Mesenchymal stem cell (in vitro differentiated cells and primary cell): ENCODE results near the gene RRP1.

Experiments used
- DNase-seq: peaks from one replicate; pipeline ENCODE4 v3.0.0-alpha.2; 2013
- H2AFZ ChIP-seq: one replicate; pipeline ENCODE4 v1.6.1; 2013; ENCODE audit warnings: low read depth, mild to moderate bottlenecking, control low read depth, inconsistent platforms, low read length, moderate library complexity
- H2AK5ac ChIP-seq: 2 replicates; pipeline ENCODE4 v1.6.1; 2013; ENCODE audit warnings: low read length, moderate library complexity, mild to moderate bottlenecking, inconsistent platforms; ENCODE audit not compliant: severe bottlenecking
- H2BK120ac ChIP-seq: one replicate; pipeline ENCODE4 v1.6.1; 2013; ENCODE audit warnings: low read depth, mild to moderate bottlenecking, inconsistent platforms, low read length, moderate library complexity
- H2BK12ac ChIP-seq, 2 experiments: one replicate each; pipeline ENCODE4 v1.6.1; 2013; ENCODE audit warnings: inconsistent platforms in 2 of 2, low read length in 2 of 2, mild to moderate bottlenecking in 2 of 2, moderate library complexity in 2 of 2, control low read depth in 1 of 2
- H2BK15ac ChIP-seq: one replicate; pipeline ENCODE4 v1.6.1; 2013; ENCODE audit warnings: mild to moderate bottlenecking, low read depth, inconsistent platforms; ENCODE audit not compliant: poor library complexity, severe bottlenecking
- H2BK5ac ChIP-seq: 2 replicates; pipeline ENCODE4 v1.6.1; 2013; ENCODE audit warnings: low read depth, mild to moderate bottlenecking, low read length, control low read depth, inconsistent platforms; ENCODE audit not compliant: poor library complexity, severe bottlenecking
- H3K14ac ChIP-seq, 2 experiments: one replicate each; pipeline ENCODE4 v1.6.1; 2013; ENCODE audit warnings: inconsistent platforms in 2 of 2, low read length in 2 of 2, control low read depth in 1 of 2, mild to moderate bottlenecking in 1 of 2, moderate library complexity in 1 of 2
- H3K18ac ChIP-seq, 2 experiments: one replicate each; pipeline ENCODE4 v1.6.1; 2013; ENCODE audit warnings: inconsistent platforms in 2 of 2, low read length in 2 of 2, control low read depth in 1 of 2, low read depth in 1 of 2, mild to moderate bottlenecking in 1 of 2
- H3K23ac ChIP-seq, 2 experiments: one replicate each; pipeline ENCODE4 v1.6.1; 2013; ENCODE audit warnings: inconsistent platforms in 2 of 2, low read length in 2 of 2, mild to moderate bottlenecking in 2 of 2, moderate library complexity in 2 of 2, control low read depth in 1 of 2
- H3K27ac ChIP-seq: 2 replicates; pipeline ENCODE4 v1.5.1; 2013; ENCODE audit warnings: mild to moderate bottlenecking, moderate library complexity, low read length, control low read depth, inconsistent platforms; ENCODE audit not compliant: poor library complexity, severe bottlenecking
- H3K27me3 ChIP-seq, 2 experiments: 2 replicates each; pipeline versions ENCODE4 v1.6.1 to v1.7.0; 2013; ENCODE audit warnings: low read length in 2 of 2, mild to moderate bottlenecking in 2 of 2, moderate library complexity in 2 of 2, control low read depth in 1 of 2, inconsistent platforms in 1 of 2; ENCODE audit not compliant: control insufficient read depth in 1 of 2, insufficient read depth in 1 of 2
- H3K36me3 ChIP-seq, 2 experiments: 2 replicates each; pipeline versions ENCODE4 v1.6.1 to v1.7.0; 2013; ENCODE audit warnings: low read length in 2 of 2, control low read depth in 1 of 2, inconsistent platforms in 1 of 2, low read depth in 1 of 2, mild to moderate bottlenecking in 1 of 2; ENCODE audit not compliant: insufficient read depth in 2 of 2, control insufficient read depth in 1 of 2
- H3K4ac ChIP-seq, 2 experiments: one replicate each; pipeline ENCODE4 v1.6.1; 2013; ENCODE audit warnings: inconsistent platforms in 2 of 2, low read length in 2 of 2, mild to moderate bottlenecking in 2 of 2, moderate library complexity in 2 of 2, control low read depth in 1 of 2, low read depth in 1 of 2
- H3K4me1 ChIP-seq: 2 replicates; pipeline ENCODE4 v1.6.1; 2013; ENCODE audit warnings: low read depth, low read length, control low read depth; ENCODE audit not compliant: control insufficient read depth, insufficient read depth
- H3K4me2 ChIP-seq: 2 replicates; pipeline ENCODE4 v1.6.1; 2013; ENCODE audit warnings: low read length, mild to moderate bottlenecking, inconsistent platforms; ENCODE audit not compliant: poor library complexity, severe bottlenecking
- H3K4me3 ChIP-seq, 2 experiments: 2 replicates each; pipeline versions ENCODE4 v1.5.1 to v1.7.0; 2013; ENCODE audit warnings: low read length in 2 of 2, mild to moderate bottlenecking in 2 of 2, control low read depth in 1 of 2, low read depth in 1 of 2; ENCODE audit not compliant: insufficient read depth in 1 of 2
- H3K79me1 ChIP-seq: replicated peaks from 2 replicates; pipeline ENCODE4 v1.6.1; 2013; ENCODE audit warnings: mild to moderate bottlenecking, control low read depth, low read length, inconsistent platforms; ENCODE audit not compliant: poor library complexity, severe bottlenecking
- H3K9ac ChIP-seq: 2 replicates; pipeline ENCODE4 v1.7.0; 2013; ENCODE audit warnings: mild to moderate bottlenecking, low read length, moderate library complexity
- H3K9me3 ChIP-seq: 2 replicates; pipeline ENCODE4 v1.7.0; 2013; ENCODE audit warnings: mild to moderate bottlenecking, low read length; ENCODE audit not compliant: control insufficient read depth
- H4K8ac ChIP-seq: one replicate; pipeline ENCODE4 v1.6.1; 2013; ENCODE audit warnings: inconsistent platforms, mild to moderate bottlenecking, low read length, moderate library complexity
- H4K91ac ChIP-seq: one replicate; pipeline ENCODE4 v1.6.1; 2013; ENCODE audit warnings: mild to moderate bottlenecking, low read length, inconsistent platforms
- WGBS: methylation state at CpG from one replicate; pipeline ENCODE4 v1.1.7; 2013; ENCODE audit warnings: mixed read lengths; 5-methylcytosine and 5-hydroxymethylcytosine counted together

Gene RRP1

DNA sequence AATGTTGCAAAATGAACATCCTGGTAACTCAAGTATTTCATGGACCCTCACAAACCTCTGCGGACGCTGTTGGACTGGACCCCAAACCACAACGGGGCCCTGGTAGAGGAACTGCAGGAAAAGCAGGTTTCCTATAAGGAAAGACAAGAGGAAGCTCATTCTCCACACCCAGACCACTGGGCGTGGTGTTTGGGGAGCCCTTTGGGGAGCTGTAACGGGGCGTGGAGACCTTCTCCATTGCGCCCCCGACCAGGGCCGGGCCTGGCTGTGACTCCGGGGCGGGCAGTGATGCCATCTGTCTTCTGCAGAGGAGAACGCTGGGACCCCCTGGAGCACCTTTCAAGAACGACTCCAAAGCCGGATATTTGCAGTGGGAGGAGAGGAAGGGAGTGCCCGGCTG, 45.7 kb downstream of the RRP1 start:
- Histone ChIP-seq H3K14ac (peak overlapping the region in 1 of 2 experiments; percentile 22), H3K4me2 (no peak overlapping the region), H2BK5ac (no peak overlapping the region), H4K8ac (no peak overlapping the region), H3K27ac (no peak overlapping the region), H3K36me3 (no peaks in the 10 kb centered on the region), H3K79me1 (no peaks in the 10 kb centered on the region), H2BK15ac (no peak overlapping the region), H3K9ac (no peak overlapping the region), H2AFZ (no peak overlapping the region), H2AK5ac (no peak overlapping the region), H2BK120ac (no peak overlapping the region), H4K91ac (no peak overlapping the region), H3K9me3 (no peaks in the 10 kb centered on the region), H3K27me3 (peaks cover 20 to 70% of the 10 kb centered on the region in 2 experiments), H3K23ac (no peak overlapping the region), H3K4me1 (no peaks in the 10 kb centered on the region), H3K4ac (no peak overlapping the region), H3K18ac (no peak overlapping the region), H3K4me3 (no peak overlapping the region), H2BK12ac (no peak overlapping the region)
- WGBS, result 74% methylated on average over 15 of the region's 15 CpGs
- DNase-seq, result no peak

DNA sequence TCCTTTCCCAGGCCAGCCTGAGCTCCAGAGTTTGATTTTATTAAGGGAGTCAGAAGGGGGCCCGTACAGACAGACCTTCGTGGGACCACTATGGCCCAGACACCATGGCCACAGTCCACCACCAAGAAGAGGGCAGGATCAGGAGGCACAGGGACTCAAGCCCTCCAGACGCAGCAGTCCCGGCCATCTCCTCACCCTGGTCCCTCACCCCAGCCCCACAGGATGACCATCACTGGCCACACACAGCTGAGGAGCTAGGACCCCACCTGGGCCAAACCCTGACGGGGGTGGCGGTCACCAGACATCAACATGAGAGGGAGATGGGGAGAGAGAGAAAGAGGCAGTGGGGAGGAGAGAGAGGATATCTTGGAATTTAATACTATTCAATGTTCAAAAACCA, 46.5 kb downstream of the RRP1 start:
- Histone ChIP-seq H3K4me2 (no peak overlapping the region), H4K8ac (no peak overlapping the region), H3K4me3 (no peak overlapping the region), H3K23ac (peak overlapping the region in 1 of 2 experiments; percentile 50), H3K18ac (no peak overlapping the region), H2BK120ac (no peak overlapping the region), H2AK5ac (no peak overlapping the region), H3K27ac (no peak overlapping the region), H3K4ac (no peak overlapping the region), H3K27me3 (peaks cover 20 to 62% of the 10 kb centered on the region in 2 experiments), H3K36me3 (no peaks in the 10 kb centered on the region), H2AFZ (no peak overlapping the region), H3K9ac (no peak overlapping the region), H2BK12ac (no peak overlapping the region), H2BK5ac (no peak overlapping the region), H3K14ac (no peak overlapping the region), H3K79me1 (no peaks in the 10 kb centered on the region), H3K9me3 (no peaks in the 10 kb centered on the region), H3K4me1 (no peaks in the 10 kb centered on the region), H4K91ac (no peak overlapping the region), H2BK15ac (no peak overlapping the region)
- WGBS, result 90% methylated on average over 6 of the region's 6 CpGs
- DNase-seq, result no peak

DNA sequence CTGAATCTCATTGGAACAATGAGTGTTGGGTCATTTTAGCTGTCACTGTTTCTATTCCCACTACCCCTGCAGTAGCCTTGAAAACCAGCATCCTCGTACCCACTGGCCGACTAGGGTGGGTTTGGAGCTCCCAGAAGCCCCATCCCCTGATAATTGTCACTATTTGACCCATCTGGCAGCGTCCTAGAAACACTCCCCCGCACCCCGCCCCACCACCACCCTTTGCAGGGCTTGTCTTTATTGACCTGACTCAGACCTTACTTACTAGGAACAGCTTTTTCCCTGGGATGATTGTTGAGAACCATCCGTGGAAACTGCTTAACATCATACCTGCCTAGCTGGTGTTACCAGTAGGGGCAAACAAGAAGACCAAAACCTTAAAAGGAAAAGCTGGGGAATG, 47.2 kb downstream of the RRP1 start:
- Histone ChIP-seq H2BK5ac (no peak overlapping the region), H3K27me3 (peaks cover 16 to 55% of the 10 kb centered on the region in 2 experiments), H3K79me1 (no peaks in the 10 kb centered on the region), H3K9ac (no peak overlapping the region), H3K4me3 (no peak overlapping the region), H3K23ac (no peak overlapping the region), H4K8ac (no peak overlapping the region), H4K91ac (no peak overlapping the region), H3K4me1 (no peaks in the 10 kb centered on the region), H3K9me3 (no peaks in the 10 kb centered on the region), H3K4ac (no peak overlapping the region), H2BK120ac (no peak overlapping the region), H2AFZ (no peak overlapping the region), H3K18ac (no peak overlapping the region), H2BK15ac (no peak overlapping the region), H3K27ac (no peak overlapping the region), H2BK12ac (no peak overlapping the region), H2AK5ac (no peak overlapping the region), H3K36me3 (no peaks in the 10 kb centered on the region), H3K14ac (no peak overlapping the region), H3K4me2 (no peak overlapping the region)
- DNase-seq, result no peak
- WGBS, result 71% methylated on average over 6 of the region's 6 CpGs

DNA sequence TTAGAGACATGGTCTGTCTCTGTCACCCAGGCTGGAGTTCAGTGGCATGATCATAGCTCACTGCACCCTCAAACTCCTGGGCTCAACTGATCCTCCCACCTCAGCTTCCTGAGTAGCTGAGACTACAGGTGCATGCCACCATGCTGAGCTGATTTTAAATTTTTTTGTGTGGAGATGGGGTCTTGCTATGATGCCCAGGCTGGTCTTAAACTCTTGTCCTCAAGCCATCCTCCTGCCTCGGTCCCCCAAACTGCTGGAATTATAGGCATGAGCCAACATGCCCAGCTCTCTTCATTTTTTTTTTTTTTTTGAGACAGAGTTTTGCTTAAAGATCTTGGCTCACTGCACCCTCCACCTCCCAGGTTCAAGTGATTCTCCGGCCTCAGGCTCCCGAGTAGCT, 50.9 kb downstream of the RRP1 start:
- Histone ChIP-seq H2BK15ac (no peak overlapping the region), H2AFZ (no peak overlapping the region), H3K36me3 (no peaks in the 10 kb centered on the region), H3K79me1 (no peaks in the 10 kb centered on the region), H4K91ac (no peak overlapping the region), H3K9ac (no peak overlapping the region), H4K8ac (no peak overlapping the region), H3K18ac (no peak overlapping the region), H3K9me3 (no peaks in the 10 kb centered on the region), H3K23ac (no peak overlapping the region), H3K4ac (no peak overlapping the region), H2BK12ac (no peak overlapping the region), H2BK120ac (no peak overlapping the region), H3K4me1 (no peaks in the 10 kb centered on the region), H3K14ac (no peak overlapping the region), H2AK5ac (no peak overlapping the region), H3K4me3 (no peak overlapping the region), H3K4me2 (no peak overlapping the region), H2BK5ac (no peak overlapping the region), H3K27ac (no peak overlapping the region), H3K27me3 (peaks cover 16 to 33% of the 10 kb centered on the region in 2 experiments)
- no peak for DNase-seq
- 83% methylated on average over 3 of the region's 3 CpGs for WGBS
